ENCODE data around the gene ZBTB43. TPM values are rescaled to one million over a fixed set of nuclear protein-coding genes. Genes with fewer than 3 reads are reported as not detected.

Gene ZBTB43
- total RNA-seq, 2 donors from 2014 or later, result 12.5 to 17.0 TPM

GRCh38 chr9:126836216-126836615 is 31.4 kb downstream of the ZBTB43 start:
- no peak for TF ChIP-seq CTCF (IDR thresholded peaks at IDR 0.05)
- H3K9me3 ChIP-seq, result no peaks in the 10 kb centered on the region
- H3K27ac ChIP-seq, result no peak overlapping the region
- H3K4me3 ChIP-seq, result no peak overlapping the region
- H3K36me3 ChIP-seq, result peaks cover 39% of the 10 kb centered on the region
- no peaks in the 10 kb centered on the region for H3K27me3 ChIP-seq (replicated peaks; ENCODE audit: insufficient read depth)
- ATAC-seq (ENCODE audit: insufficient number of reproducible peaks, low FRiP score, low read depth) (no peak), DNase-seq (ENCODE audit: low spot score) (no peak)
- no peaks in the 10 kb centered on the region for H3K4me1 ChIP-seq (ENCODE audit: control insufficient read depth in 1 of 2, low read depth in 2 of 2)

- peaks cover 26% of the 10 kb centered on the region for H3K36me3 ChIP-seq
- no peak for TF ChIP-seq CTCF (IDR thresholded peaks at IDR 0.05)
- H3K27me3 ChIP-seq (replicated peaks; ENCODE audit: insufficient read depth), result no peaks in the 10 kb centered on the region
- H3K27ac ChIP-seq, result no peak overlapping the region
- ATAC-seq (ENCODE audit: insufficient number of reproducible peaks, low FRiP score, low read depth) (no peak), DNase-seq (ENCODE audit: low spot score) (no peak)
- no peak overlapping the region for H3K4me3 ChIP-seq
- H3K9me3 ChIP-seq, result no peaks in the 10 kb centered on the region
- H3K4me1 ChIP-seq (ENCODE audit: control insufficient read depth in 1 of 2, low read depth in 2 of 2), result no peaks in the 10 kb centered on the region
Measured at GRCh38 chr9:126838055-126838811, 33.4 kb downstream of the ZBTB43 start.

- no peak overlapping the region for H3K4me3 ChIP-seq
- H3K27me3 ChIP-seq (replicated peaks; ENCODE audit: insufficient read depth), result no peaks in the 10 kb centered on the region
- H3K4me1 ChIP-seq (ENCODE audit: control insufficient read depth in 1 of 2, low read depth in 2 of 2), result no peaks in the 10 kb centered on the region
- H3K27ac ChIP-seq, result no peak overlapping the region
- TF ChIP-seq CTCF (IDR thresholded peaks at IDR 0.05), result no peak
- H3K9me3 ChIP-seq, result no peaks in the 10 kb centered on the region
- DNase-seq (ENCODE audit: low spot score) (no peak), ATAC-seq (ENCODE audit: insufficient number of reproducible peaks, low FRiP score, low read depth) (no peak)
- peaks cover 21% of the 10 kb centered on the region for H3K36me3 ChIP-seq
Measured at GRCh38 chr9:126838895-126839294, 34.1 kb downstream of the ZBTB43 start.

GRCh38 chr9:126839301-126839700 is 34.5 kb downstream of the ZBTB43 start:
- DNase-seq (ENCODE audit: low spot score) (no peak), ATAC-seq (ENCODE audit: insufficient number of reproducible peaks, low FRiP score, low read depth) (no peak)
- TF ChIP-seq CTCF (IDR thresholded peaks at IDR 0.05), result no peak
- H3K27ac ChIP-seq, result no peak overlapping the region
- H3K4me3 ChIP-seq, result no peak overlapping the region
- no peaks in the 10 kb centered on the region for H3K27me3 ChIP-seq (replicated peaks; ENCODE audit: insufficient read depth)
- H3K9me3 ChIP-seq, result no peaks in the 10 kb centered on the region
- H3K36me3 ChIP-seq, result peaks cover 17% of the 10 kb centered on the region
- no peaks in the 10 kb centered on the region for H3K4me1 ChIP-seq (ENCODE audit: control insufficient read depth in 1 of 2, low read depth in 2 of 2)

GRCh38 chr9:126842220-126842842 is 37.5 kb downstream of the ZBTB43 start:
- H3K27me3 ChIP-seq (replicated peaks; ENCODE audit: insufficient read depth), result no peaks in the 10 kb centered on the region
- H3K4me1 ChIP-seq (ENCODE audit: control insufficient read depth in 1 of 2, low read depth in 2 of 2), result no peaks in the 10 kb centered on the region
- peaks cover 7% of the 10 kb centered on the region for H3K36me3 ChIP-seq
- DNase-seq (ENCODE audit: low spot score) (no peak), ATAC-seq (ENCODE audit: insufficient number of reproducible peaks, low FRiP score, low read depth) (no peak)
- H3K4me3 ChIP-seq, result no peak overlapping the region
- TF ChIP-seq CTCF (IDR thresholded peaks at IDR 0.05), result no peak
- H3K27ac ChIP-seq, result no peak overlapping the region
- no peaks in the 10 kb centered on the region for H3K9me3 ChIP-seq

All from thoracic aorta (tissue), 2 donors.